DOHH2 (cell line): ENCODE measurements around the gene SIX3.

Experiments used
- H3F3A ChIP-seq: fragments of 200-600 bp; sonication (generic), shearing (Covaris generic); 2 replicates; pipeline ENCODE4 v1.6.0; 2016; ENCODE audit warnings: antibody characterized with exemption, mild to moderate bottlenecking; ENCODE audit not compliant: control insufficient read depth, insufficient read depth
- H3K27ac ChIP-seq: fragments of 200-600 bp; sonication (generic); 2 replicates; pipeline ENCODE4 v1.5.1; 2014; ENCODE audit warnings: low read depth, mild to moderate bottlenecking, low read length, moderate library complexity
- H3K27me3 ChIP-seq: fragments of 200-600 bp; sonication (generic); 2 replicates; pipeline ENCODE4 v1.6.1; 2014; ENCODE audit warnings: mild to moderate bottlenecking, low read length, mixed read lengths; ENCODE audit not compliant: control insufficient read depth
- H3K36me3 ChIP-seq: fragments of 200-600 bp; sonication (generic); 2 replicates; pipeline ENCODE4 v1.6.1; 2014; ENCODE audit warnings: mild to moderate bottlenecking, low read length, moderate library complexity, mixed read lengths; ENCODE audit not compliant: control insufficient read depth
- H3K4me1 ChIP-seq: fragments of 200-600 bp; sonication (generic); 2 replicates; pipeline ENCODE4 v1.6.1; 2014; ENCODE audit warnings: mild to moderate bottlenecking, low read length, mixed read lengths; ENCODE audit not compliant: control insufficient read depth
- H3K4me2 ChIP-seq: fragments of 200-600 bp; sonication (generic); 2 replicates; pipeline ENCODE4 v1.6.0; 2014; ENCODE audit warnings: mild to moderate bottlenecking, low read length, moderate library complexity
- H3K4me3 ChIP-seq: fragments of 200-600 bp; sonication (generic); 2 replicates; pipeline ENCODE4 v1.5.1; 2014; ENCODE audit warnings: mild to moderate bottlenecking, low read length, mixed read lengths
- H3K79me2 ChIP-seq: fragments of 200-600 bp; sonication (generic); 2 replicates; pipeline ENCODE4 v1.6.1; 2014; ENCODE audit warnings: mild to moderate bottlenecking, low read length, mixed read lengths; ENCODE audit not compliant: control insufficient read depth
- H3K9me2 ChIP-seq: fragments of 200-600 bp; sonication (generic); replicated peaks from 2 replicates; pipeline ENCODE4 v1.6.1; 2014; ENCODE audit warnings: mild to moderate bottlenecking, low read length, mixed read lengths; ENCODE audit not compliant: control insufficient read depth
- H3K9me3 ChIP-seq: fragments of 200-600 bp; sonication (generic); 2 replicates; pipeline ENCODE4 v1.6.1; 2014; ENCODE audit warnings: antibody characterized with exemption, low read length, mixed read lengths; ENCODE audit not compliant: control insufficient read depth, insufficient read depth
- H4K20me1 ChIP-seq: fragments of 200-600 bp; sonication (generic); 2 replicates; pipeline ENCODE4 v1.6.0; 2014; ENCODE audit warnings: low read depth, mild to moderate bottlenecking, antibody characterized with exemption, low read length, moderate library complexity; ENCODE audit not compliant: control insufficient read depth, insufficient read depth
- EZH2phosphoT487 ChIP-seq: fragments of 200-600 bp; sonication (generic); IDR thresholded peaks from 2 replicates; pipeline ENCODE4 v1.6.1; 2017; ENCODE audit warnings: borderline replicate concordance, mild to moderate bottlenecking, antibody characterized with exemption, low read length, moderate library complexity, mixed read lengths
- TF ChIP-seq, protein P1 (sequence below): fragments of 200-600 bp; sonication (generic); IDR thresholded peaks from one replicate; pipeline ENCODE4 v1.5.1; 2014; ENCODE audit warnings: antibody characterized with exemption, mild to moderate bottlenecking, low read depth, low read length; ENCODE audit not compliant: poor library complexity, severe bottlenecking

SIX3 gene

DNA sequence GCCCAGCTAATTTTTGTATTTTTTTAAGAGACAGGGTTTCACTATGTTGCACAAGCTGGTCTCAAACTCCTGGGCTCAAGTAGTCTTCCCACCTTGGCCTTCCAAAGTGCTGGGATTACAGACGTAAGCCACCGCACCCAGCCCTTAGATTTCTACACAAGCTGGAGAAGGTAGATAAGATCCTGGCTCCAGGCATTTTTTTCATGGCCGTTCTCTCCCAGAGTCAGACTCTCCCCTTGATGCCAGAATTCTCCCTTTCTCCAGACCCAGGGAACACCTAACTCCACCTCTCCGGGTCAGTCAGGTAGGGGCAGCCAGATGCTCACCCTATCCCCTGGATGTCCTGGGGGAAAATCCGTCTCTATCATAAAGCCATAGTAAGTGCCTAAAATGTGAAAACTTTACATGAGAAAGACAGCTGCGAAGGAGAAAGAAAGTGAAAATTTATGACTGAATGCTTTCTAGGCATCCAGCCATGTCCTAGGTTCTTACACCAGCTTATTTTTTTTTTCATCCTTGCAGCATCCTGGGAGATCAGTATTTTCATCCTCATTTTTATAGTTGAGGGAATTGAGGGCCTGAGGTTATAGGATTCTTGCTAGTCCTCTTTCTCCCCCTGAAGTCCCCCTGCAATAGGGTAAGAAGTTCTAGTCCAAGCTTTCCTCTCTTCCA is 16.3 kb downstream of the SIX3 start:
- Histone ChIP-seq H3K4me3 (no peak overlapping the region), H3K36me3 (no peaks in the 10 kb centered on the region), H3F3A (no peaks in the 10 kb centered on the region), H3K79me2 (no peaks in the 10 kb centered on the region), H4K20me1 (no peaks in the 10 kb centered on the region), H3K27me3 (peaks cover 25% of the 10 kb centered on the region), H3K4me2 (no peak overlapping the region), H3K4me1 (peaks cover 8% of the 10 kb centered on the region; the same call in 1 of the 2 replicates), H3K9me3 (no peaks in the 10 kb centered on the region), H3K9me2 (no peaks in the 10 kb centered on the region), H3K27ac (no peak overlapping the region)
- no peak for TF ChIP-seq EZH2phosphoT487
- TF ChIP-seq, protein P1, sequence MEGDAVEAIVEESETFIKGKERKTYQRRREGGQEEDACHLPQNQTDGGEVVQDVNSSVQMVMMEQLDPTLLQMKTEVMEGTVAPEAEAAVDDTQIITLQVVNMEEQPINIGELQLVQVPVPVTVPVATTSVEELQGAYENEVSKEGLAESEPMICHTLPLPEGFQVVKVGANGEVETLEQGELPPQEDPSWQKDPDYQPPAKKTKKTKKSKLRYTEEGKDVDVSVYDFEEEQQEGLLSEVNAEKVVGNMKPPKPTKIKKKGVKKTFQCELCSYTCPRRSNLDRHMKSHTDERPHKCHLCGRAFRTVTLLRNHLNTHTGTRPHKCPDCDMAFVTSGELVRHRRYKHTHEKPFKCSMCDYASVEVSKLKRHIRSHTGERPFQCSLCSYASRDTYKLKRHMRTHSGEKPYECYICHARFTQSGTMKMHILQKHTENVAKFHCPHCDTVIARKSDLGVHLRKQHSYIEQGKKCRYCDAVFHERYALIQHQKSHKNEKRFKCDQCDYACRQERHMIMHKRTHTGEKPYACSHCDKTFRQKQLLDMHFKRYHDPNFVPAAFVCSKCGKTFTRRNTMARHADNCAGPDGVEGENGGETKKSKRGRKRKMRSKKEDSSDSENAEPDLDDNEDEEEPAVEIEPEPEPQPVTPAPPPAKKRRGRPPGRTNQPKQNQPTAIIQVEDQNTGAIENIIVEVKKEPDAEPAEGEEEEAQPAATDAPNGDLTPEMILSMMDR: no peak

GRCh38 chr2:44959855-44960254 is 18.4 kb downstream of the SIX3 start:
- no peaks in the 10 kb centered on the region for H3F3A ChIP-seq
- no peaks in the 10 kb centered on the region for H3K36me3 ChIP-seq
- H3K4me3 ChIP-seq: no peak overlapping the region
- H3K4me2 ChIP-seq: no peak overlapping the region
- no peaks in the 10 kb centered on the region for H3K79me2 ChIP-seq
- H3K4me1 ChIP-seq: peaks cover 8% of the 10 kb centered on the region; the same call in 1 of the 2 replicates
- no peak overlapping the region for H3K27ac ChIP-seq
- H4K20me1 ChIP-seq: no peaks in the 10 kb centered on the region
- no peaks in the 10 kb centered on the region for H3K9me2 ChIP-seq
- H3K9me3 ChIP-seq: no peaks in the 10 kb centered on the region
- TF ChIP-seq EZH2phosphoT487: no peak
- TF ChIP-seq, protein P1: no peak
- peaks cover 6% of the 10 kb centered on the region for H3K27me3 ChIP-seq

DNA sequence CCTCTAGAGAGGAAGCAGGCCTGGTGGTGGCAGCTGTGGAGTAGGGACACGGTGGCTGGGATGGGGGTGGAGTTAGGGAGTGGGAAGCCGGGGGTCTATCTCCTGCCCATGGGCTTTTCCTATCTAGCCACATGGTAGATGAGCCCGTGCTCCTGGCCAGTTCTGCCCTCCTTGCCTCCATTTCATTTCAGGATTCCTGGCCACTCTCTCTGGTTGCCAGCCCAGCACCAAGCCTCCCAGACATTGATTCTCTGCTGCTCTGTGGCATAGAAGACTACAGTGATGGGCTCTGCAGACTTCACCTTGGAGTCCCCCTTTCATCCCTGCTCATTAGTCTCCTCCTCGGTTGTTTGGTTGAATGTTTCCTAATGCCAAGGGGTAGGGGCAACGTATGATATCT is 19.4 kb downstream of the SIX3 start:
- Histone ChIP-seq H3K9me2 (no peaks in the 10 kb centered on the region), H3K27me3 (no peaks in the 10 kb centered on the region), H3K4me1 (peaks cover 1% of the 10 kb centered on the region; the same call in 1 of the 2 replicates), H3K27ac (no peak overlapping the region), H3K4me3 (no peak overlapping the region), H3F3A (no peaks in the 10 kb centered on the region), H4K20me1 (no peaks in the 10 kb centered on the region), H3K9me3 (no peaks in the 10 kb centered on the region), H3K36me3 (no peaks in the 10 kb centered on the region), H3K4me2 (no peak overlapping the region), H3K79me2 (no peaks in the 10 kb centered on the region)
- TF ChIP-seq, protein P1: no peak
- no peak for TF ChIP-seq EZH2phosphoT487
